ENCODE measurements around the gene THSD7B.

THSD7B gene

DNA sequence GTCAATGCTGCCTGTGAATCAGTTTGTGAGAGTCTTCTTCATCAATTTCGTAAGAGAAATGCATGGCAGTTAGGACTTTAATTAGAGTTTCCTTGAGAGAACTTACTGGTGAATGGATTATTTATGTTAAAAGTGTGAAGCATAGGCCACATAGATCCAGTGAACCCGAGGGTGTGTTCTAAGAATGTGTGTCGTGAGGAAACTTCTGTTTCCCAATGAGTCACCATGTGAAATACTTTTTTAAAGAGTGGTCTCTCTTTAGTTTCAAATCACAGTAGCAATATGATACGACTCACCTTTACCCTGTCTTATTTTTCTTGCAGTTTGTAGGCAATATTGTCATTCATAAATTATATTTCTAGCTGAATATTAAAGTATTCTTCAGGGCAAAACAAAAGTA, 18.5 kb downstream of the THSD7B start:
- TF ChIP-seq, protein P1, sequence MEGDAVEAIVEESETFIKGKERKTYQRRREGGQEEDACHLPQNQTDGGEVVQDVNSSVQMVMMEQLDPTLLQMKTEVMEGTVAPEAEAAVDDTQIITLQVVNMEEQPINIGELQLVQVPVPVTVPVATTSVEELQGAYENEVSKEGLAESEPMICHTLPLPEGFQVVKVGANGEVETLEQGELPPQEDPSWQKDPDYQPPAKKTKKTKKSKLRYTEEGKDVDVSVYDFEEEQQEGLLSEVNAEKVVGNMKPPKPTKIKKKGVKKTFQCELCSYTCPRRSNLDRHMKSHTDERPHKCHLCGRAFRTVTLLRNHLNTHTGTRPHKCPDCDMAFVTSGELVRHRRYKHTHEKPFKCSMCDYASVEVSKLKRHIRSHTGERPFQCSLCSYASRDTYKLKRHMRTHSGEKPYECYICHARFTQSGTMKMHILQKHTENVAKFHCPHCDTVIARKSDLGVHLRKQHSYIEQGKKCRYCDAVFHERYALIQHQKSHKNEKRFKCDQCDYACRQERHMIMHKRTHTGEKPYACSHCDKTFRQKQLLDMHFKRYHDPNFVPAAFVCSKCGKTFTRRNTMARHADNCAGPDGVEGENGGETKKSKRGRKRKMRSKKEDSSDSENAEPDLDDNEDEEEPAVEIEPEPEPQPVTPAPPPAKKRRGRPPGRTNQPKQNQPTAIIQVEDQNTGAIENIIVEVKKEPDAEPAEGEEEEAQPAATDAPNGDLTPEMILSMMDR (IDR thresholded peaks at IDR 0.05; ENCODE audit: extremely low read depth, missing control alignments): no peak
- DNase-seq (ENCODE audit: low spot score): no peak

DNA sequence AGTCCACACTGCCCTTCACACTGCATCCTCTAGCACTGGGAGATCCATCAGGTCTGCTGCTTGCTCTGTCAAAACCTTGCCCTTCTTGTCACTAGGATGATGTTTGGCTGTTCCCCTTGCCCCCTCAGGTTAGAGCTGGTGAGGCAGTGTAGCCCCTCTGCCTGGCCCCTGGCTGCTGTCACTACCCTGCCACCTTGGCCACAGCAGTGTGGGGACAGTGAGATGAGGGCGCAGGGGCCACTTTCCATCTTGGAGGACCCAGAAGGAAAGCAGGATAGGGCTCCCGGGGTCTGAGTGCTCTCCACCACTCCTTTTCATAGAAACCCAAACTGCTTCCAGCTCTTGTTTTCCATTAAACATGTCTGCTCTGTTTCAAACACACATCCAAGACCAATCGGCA, 19.9 kb downstream of the THSD7B start:
- TF ChIP-seq, protein P1 (IDR thresholded peaks at IDR 0.05; ENCODE audit: extremely low read depth, missing control alignments): no peak
- no peak for DNase-seq (ENCODE audit: low spot score)

DNA sequence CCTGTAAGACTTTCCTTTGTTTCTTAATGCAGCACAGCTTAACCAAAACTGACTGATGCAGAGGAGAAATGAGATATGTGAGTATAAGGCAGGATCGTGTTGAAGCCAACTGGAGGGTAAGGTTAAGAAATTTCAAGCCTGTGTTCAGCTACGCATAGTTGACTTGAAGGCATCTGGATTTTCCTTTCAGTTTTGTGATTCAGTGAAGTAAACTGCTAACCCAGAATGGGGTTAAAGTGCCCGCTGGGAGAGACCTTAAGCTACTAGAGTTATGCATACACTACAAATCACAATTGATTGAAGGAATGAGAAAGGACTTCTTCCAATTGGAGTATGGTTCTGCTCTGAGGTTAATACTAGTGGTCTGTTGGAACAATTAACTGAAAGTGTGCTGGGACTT, 22.6 kb downstream of the THSD7B start:
- TF ChIP-seq, protein P1 (IDR thresholded peaks at IDR 0.05; ENCODE audit: extremely low read depth, missing control alignments): no peak
- no peak for DNase-seq (ENCODE audit: low spot score)

DNA sequence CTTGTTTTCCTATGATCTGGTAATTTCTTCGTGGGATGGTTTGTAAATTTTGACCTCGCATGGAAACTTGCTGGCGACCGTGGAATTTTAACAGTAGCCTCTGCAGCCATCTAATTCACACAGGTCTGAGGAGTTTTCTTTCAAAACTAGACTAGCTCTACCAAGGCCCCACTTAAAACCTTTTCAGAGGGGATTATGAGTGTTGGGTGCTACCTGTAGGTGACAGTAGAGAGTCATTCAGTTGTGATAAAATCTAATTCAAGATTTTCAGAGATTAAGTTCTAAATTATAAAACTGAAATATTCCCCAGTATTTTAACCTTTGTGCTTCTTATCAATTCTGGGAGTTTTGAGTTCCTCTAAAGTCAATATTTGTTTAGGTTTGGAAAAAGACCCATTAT, 31.0 kb downstream of the THSD7B start:
- TF ChIP-seq, protein P1 (IDR thresholded peaks at IDR 0.05; ENCODE audit: extremely low read depth, missing control alignments): no peak
- no peak for DNase-seq (ENCODE audit: low spot score)

DNA sequence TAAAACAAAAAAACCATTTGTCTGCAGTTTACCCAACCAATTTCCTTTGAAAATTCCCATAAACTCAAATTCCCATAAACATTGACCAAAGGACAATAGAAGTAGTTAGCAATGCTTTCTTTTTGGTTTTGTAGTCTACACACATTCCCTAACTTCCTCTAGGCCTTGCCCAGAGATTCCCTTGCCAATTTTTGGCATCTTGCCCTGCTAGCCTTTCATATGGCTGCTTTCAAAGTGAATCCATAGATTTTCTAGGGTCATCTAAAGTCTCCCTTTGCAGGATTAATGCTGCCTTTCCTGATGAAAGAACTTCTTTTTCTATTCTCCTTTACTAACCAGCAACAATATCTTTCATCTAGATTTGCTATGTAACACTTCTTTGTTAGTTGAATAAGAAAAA, 33.4 kb downstream of the THSD7B start:
- TF ChIP-seq, protein P1 (IDR thresholded peaks at IDR 0.05; ENCODE audit: extremely low read depth, missing control alignments): no peak

DNA sequence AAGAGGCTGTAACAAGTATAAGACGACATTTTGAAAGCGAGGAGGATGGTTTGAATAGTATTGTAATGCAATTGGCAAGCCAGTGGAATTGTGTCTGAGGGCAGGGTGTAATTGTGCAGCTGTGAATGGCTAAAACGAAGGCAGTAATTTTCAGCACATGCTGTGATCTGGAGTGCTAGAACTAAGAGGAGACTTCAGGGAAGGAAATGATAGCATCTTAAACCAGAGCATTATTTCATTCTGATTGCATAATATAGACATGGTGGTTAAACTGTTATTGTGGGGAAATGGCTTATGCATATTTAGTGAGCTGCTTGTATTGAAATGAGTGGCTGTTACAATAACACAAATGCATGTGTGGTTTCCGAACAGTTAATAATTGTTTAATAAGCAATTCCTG, 36.3 kb downstream of the THSD7B start:
- TF ChIP-seq, protein P1 (IDR thresholded peaks at IDR 0.05; ENCODE audit: extremely low read depth, missing control alignments): no peak
- no peak for DNase-seq (ENCODE audit: low spot score)

More for the DNA sequence above, 33.4 kb downstream of the THSD7B start:
- DNase-seq (ENCODE audit: low spot score): no peak

DNA sequence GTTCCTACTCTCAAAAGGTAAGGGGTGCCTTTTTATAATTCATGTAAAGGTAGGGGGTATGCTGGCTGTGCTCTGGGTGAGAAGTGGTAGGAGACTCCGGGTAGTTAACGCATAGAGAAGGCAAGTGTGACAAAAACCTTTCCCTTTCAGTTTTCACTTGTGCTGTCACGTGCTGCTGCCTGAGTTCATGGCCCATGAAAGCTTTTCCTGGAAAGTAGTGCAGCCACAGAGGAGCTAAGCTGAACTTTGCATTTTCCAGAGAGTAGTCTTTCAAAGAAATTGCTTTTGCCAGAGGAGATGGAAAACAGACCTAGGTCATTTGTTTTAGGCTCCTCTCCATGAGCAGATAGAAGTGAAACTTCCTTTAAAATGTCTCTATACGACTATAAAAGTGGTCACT, 44.7 kb downstream of the THSD7B start:
- DNase-seq (ENCODE audit: low spot score): no peak
- TF ChIP-seq, protein P1 (IDR thresholded peaks at IDR 0.05; ENCODE audit: extremely low read depth, missing control alignments): no peak

Measured in GM20000 (cell line).